Body of pancreas (tissue), 4 donors: ENCODE results near the gene TM2D1.

Experiments
- POLR2A ChIP-seq, 3 donors: fragments of 450-650 bp; IDR thresholded peaks; one replicate each; pipeline ENCODE4 v1.6.1; 2016; ENCODE audit warnings: antibody characterized with exemption in 3 of 3, mild to moderate bottlenecking in 2 of 3
- TF ChIP-seq, protein P1 (sequence below), 7 experiments: fragments of 450-650 bp in 4 of 7; fragments of 200-600 bp in 3 of 7; sonication (generic) in 3 of 7; IDR thresholded peaks; one replicate each; pipeline ENCODE4 v1.5.1; 2016 to 2019; ENCODE audit warnings: antibody characterized with exemption in 7 of 7

DNA sequence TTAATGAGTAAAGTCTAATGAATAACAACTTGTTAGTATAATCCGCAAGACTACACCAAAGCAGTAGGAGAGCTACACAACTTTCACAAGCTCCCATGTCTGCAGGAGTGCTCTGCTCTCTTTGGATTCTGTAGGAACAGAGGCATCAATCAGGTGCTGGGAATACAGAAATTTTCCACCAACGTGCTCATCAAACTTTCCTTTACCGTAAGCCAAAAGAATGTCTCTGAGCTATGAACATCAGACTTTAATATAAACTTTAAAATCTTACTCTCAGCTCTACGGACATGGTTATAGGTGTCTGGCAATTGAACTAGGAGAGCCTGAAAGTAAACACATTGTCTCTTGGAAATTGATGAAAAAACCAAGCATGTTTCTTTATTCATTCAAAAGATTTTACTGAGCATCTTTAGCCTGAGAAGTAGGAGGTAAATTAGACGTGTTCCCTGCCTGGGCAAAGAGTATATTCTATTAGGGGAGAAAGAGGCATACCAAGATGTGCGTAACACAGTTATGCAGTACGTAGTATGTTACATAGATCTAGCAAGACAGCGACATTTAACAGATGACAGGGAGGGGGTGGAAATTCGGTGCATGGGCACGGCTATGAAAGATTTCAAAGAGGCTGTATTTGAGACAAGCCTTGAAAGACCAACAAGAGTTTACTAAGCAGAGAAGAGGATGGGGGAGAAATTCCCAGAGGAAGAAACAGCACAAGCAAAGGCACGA, 85.2 kb downstream of the TM2D1 start:
- TF ChIP-seq, protein P1, sequence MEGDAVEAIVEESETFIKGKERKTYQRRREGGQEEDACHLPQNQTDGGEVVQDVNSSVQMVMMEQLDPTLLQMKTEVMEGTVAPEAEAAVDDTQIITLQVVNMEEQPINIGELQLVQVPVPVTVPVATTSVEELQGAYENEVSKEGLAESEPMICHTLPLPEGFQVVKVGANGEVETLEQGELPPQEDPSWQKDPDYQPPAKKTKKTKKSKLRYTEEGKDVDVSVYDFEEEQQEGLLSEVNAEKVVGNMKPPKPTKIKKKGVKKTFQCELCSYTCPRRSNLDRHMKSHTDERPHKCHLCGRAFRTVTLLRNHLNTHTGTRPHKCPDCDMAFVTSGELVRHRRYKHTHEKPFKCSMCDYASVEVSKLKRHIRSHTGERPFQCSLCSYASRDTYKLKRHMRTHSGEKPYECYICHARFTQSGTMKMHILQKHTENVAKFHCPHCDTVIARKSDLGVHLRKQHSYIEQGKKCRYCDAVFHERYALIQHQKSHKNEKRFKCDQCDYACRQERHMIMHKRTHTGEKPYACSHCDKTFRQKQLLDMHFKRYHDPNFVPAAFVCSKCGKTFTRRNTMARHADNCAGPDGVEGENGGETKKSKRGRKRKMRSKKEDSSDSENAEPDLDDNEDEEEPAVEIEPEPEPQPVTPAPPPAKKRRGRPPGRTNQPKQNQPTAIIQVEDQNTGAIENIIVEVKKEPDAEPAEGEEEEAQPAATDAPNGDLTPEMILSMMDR (IDR thresholded peaks at IDR 0.05), result no peak
- no peak for TF ChIP-seq POLR2A (IDR thresholded peaks at IDR 0.05)
